Ishikawa (cell line): ENCODE results near the gene TRAPPC12.

Experiments
- CEBPB ChIP-seq: IDR thresholded peaks from 2 replicates; pipeline ENCODE4 v1.6.1; 2012
- CREB1 ChIP-seq: IDR thresholded peaks from 2 replicates; pipeline ENCODE4 v1.6.1; 2012; ENCODE audit warnings: low read depth
- FOXM1 ChIP-seq: IDR thresholded peaks from 2 replicates; pipeline ENCODE4 v1.6.1; 2012; ENCODE audit warnings: low read depth, borderline replicate concordance
- TAF1 ChIP-seq: IDR thresholded peaks from 2 replicates; pipeline ENCODE4 v1.6.1; 2012; ENCODE audit warnings: low read depth, mild to moderate bottlenecking
- TEAD4 ChIP-seq: IDR thresholded peaks from 2 replicates; pipeline ENCODE4 v1.6.1; 2012
- ZBTB7A ChIP-seq: IDR thresholded peaks from 2 replicates; pipeline ENCODE4 v1.6.1; 2012; ENCODE audit warnings: low read depth

- TF ChIP-seq CREB1 (no peak), TEAD4 (no peak), TAF1 (no peak), CEBPB (no peak), FOXM1 (no peak), ZBTB7A (no peak)
These were observed 62.7 kb downstream of the TRAPPC12 start for GRCh38 chr2:3442185-3442584.
